NCI-H2107 (cell line): ENCODE results near the gene KIRREL3.

Experiments used
- DNase-seq: peaks from one replicate; lab custom pipeline; 2025; lab: John Stamatoyannopoulos, UW

The KIRREL3 gene

DNA sequence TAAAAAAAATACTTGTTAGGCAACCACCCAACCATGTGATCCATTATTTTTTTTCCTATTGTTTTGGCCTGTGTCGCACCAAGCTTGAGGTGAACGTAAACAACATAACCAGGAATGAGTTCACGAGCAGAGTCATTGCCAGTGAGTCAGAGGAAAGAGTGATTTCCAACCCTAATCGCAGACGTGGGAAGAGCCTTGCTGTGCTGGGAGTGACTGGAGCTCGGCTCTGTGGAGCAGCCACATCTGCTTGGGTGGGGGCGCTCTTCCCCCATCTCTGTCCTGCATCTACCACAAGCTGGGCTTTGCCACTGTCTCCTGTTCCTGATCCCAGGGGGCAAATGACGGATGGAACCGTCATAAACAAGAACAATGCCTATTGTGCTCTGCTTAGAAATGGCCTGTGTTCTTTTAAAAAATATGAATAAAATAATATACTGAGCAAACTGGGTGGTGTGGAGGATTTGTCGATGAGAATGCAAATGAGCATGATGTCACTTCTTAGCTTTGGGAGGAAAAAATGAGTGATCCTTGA lies 210.0 kb downstream of the KIRREL3 start:
- no peak for DNase-seq

DNA sequence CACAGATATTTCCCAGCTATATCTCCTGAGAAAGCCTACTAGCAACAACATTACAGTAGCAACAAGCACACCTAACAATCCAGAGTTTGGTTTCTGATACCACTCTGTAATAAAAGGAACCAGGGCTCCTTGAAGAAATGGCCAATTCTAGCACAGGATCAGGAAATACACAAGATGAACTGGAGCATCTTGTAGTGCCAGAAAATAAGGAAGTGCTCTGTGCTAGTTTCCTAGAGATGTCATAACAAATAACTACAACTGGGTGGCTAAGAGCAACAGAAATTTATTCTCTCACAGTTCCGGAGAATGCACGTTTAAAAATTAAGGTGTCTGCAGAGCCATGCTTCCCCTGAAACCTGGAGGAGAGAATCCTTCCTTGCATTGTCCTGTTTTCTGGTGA lies 217.8 kb downstream of the KIRREL3 start:
- DNase-seq = no peak

DNA sequence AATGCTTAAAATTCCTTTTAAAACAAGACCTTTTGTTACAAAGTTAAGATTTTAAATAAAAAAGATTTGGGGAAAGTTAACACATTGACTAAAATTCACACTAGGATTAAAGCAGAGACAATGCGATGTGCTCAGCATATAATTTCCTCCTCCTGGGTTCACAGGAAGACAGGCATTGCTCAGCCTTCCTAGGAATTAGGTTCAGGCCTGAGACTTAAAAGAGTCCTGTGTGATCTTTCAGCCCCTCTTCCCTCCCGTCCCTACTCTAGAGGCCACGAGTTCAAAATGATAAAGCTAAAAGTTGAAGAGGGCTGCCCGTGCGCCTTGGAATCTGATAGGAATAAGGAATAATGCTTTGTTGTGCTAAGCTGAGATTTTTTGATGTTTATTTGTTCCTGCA lies 218.6 kb downstream of the KIRREL3 start:
- DNase-seq = no peak

DNA sequence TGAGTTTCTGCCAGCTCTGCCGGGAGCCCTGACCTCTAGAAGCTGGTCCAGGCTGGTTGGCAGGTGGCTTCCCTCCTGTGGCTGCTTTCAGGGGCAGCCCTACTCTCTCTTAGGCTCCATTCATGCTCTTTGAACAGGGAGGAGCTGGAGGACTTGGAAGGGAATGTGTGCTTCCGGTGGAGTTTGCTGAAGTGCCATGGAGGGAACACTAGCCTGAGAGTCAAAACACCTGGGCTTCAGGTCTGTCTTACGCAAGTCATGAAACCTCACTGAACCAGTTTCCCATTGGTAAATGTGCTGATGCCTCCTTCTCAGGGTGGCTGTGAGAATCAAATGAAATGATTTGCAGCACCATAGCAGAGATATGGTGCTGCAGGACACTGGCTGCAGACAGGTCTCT lies 224.5 kb downstream of the KIRREL3 start:
- DNase-seq = no peak

DNA sequence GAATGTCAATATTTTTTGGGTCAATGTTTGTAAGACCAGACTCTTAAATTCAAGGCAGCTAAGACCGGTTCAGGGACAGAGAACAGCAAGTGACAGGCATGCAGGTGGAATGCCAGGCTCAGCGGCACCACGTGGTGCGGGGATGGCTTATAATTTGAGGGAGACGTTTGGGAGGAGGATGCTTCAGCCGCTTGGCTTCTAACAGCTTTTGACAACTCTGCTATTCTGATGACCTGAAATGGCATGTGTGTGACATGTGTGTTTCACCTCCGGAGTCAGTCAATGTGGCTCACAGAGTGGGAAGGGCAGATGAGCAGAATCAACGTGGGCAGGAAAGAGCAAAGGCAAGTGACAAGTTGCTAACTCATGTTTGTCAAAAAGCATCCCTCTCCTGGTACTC lies 228.3 kb downstream of the KIRREL3 start:
- DNase-seq = no peak

DNA sequence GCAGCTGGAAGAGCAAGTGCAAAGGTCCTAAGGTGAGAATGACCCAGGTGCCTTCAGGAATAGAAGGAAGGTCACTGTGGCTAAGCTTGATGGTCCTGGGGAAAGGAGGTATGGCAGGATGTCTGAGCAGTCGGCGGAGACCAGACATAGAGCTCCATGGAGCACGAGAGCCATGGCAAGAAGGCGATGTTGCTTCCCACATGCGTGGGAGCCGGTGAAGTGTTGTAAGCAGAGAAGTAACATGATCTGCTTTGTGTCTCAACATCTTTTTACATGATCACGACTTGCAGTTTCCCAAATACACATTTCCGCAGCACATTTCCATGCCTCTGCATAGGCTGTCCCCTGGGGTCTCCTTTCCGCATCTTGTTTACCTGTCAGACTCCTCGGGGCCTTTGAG lies 231.9 kb downstream of the KIRREL3 start:
- no peak for DNase-seq

DNA sequence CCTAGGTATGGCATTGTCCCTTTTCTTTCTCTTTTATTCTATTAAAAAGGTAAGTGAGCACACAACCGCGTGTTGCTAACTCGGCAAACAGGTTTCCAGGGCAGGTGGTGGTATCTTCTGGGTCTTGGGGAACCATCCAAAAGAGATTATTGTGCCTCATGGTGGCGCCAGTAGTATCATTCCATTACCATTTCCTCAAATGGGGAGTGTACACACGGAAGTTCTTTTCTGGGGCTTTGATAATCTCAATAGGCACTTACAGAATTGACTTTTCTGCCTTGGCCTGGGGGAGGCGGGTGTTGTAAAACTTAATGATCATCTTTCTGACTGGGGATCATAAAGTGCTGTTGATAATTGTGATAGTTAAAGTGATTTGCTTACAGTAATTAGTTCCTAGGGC lies 234.1 kb downstream of the KIRREL3 start:
- no peak for DNase-seq

DNA sequence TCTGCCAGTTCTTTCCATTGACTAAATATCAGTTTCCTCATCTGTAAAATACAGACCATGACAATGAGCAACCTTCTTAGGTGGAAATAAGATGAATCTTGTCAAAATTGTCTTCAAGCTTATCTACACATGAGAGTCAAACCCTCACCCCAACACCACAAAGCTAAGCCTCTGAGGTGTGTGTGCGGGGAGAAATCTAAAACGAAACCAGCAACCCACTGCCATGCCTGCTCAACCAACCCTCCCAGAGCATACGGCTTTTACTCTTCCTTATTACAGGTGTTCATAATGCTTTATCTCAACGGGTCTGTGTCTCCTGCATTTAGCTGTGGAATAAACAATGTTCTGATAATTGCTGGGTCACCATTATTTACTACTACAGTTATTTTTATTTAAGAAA lies 235.4 kb downstream of the KIRREL3 start:
- DNase-seq = no peak

DNA sequence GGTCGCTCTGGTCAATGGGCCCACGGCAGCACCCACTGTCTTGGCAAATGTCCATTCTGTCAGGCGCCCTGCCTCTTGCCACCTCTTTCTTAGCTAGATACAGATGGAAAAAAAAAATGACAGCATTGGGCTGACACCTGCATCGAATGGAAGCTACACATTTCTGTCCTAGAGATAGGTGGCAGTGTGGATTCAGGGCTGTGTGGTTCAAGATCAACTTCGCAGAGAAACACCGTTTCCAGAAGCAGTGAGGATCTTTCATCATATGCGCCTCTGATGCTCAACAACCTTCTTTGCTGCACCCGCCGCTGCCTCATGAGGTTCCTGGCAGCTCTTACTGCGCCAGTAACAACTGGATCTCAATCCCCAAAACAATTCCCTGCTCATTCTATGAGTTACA lies 236.3 kb downstream of the KIRREL3 start:
- no peak for DNase-seq

DNA sequence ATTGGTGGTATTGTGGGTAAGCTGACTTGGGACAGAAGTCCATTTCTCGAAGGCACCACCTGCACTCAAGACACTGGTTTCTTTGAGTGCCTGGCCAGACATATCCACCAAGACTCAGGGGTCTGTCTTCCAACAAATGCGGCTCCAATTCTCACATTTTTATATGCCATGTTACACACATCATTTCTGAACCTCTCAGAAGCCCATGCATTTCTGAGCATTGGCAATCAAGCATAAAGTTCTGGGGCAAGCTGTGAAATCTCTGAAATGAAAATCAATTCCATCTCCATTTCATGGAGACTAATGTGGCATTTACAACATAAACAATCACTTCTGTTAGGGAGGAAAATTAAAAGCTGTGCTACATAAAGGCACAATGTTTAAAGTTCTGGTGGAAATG lies 243.7 kb downstream of the KIRREL3 start:
- DNase-seq = no peak

DNA sequence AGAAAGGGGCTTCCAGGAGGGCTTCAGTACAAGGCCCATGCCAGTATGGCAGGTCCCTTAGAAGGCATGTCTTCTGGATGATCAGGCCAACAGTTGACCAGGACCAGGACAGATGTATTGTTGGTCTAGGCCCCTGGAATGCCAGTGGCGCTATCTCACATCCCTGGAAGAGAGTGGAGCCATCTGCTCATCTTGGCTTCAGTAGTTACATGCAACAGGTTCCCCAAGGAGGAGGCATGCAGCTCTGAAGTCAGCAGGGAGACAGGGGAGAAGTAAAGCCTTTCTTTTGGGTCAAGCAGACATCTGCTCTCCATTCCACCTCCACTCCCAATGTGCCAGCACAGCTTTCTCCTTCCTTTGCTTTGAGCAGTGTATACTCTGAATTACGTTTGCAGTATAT lies 244.1 kb downstream of the KIRREL3 start:
- no peak for DNase-seq

DNA sequence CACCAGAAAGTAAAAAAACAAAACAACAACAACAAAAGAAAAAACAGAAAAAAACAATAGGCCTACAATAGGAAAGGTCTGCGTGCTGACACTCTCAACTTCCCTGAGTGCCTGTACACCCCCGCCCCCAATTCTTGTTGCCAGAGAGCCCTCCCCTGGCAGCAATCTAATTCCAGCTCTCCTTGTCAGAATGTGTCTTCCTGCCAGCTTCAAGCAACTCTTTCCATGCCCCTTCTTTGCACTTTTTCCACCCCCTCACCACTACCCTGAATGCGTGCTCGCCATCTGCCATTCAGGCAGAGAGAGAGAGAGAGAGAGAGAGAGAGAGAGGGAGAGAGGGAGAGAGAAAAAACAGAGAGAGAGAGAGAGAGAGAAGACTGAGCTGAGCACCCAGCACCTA lies 245.0 kb downstream of the KIRREL3 start:
- DNase-seq = no peak

DNA sequence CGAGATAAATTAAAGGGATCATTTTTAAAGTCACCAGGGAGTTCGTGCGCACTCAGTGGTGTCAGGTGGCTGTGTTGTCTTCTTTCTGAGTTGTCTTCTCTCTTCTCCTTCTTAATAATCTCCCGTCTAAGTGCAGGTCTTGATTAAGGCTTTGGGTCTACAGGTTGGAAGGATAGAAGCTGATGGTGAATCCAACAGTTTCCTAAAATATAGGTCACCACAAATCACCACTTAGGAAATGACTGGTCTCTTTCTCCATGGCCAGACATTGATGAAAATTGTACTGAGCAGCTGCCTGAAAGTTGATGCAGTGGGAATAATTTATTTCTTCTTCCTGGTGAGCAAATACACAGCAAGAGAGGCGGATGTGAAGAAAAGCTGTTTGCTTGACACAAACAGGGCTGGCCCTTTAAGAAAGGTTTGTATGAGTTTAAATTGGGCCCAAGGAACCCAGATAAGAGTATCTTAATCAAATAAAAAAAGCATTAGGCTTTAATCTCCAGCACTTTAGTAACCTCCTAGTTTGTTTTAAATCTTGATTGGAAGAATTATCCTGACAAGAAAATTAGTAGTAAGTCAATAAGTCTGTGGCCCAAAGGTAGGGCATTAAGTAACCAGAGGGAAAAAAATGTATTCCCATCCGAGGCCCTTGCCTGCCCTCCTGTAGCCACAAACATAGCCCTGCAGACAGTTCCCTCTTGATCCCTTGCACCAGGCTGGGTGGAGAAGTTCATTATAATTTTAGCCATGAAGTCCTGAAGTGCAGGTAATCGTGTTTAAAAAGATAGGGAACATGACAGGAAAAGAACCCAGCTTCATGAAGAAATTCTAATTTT lies 245.8 kb downstream of the KIRREL3 start:
- DNase-seq = no peak

DNA sequence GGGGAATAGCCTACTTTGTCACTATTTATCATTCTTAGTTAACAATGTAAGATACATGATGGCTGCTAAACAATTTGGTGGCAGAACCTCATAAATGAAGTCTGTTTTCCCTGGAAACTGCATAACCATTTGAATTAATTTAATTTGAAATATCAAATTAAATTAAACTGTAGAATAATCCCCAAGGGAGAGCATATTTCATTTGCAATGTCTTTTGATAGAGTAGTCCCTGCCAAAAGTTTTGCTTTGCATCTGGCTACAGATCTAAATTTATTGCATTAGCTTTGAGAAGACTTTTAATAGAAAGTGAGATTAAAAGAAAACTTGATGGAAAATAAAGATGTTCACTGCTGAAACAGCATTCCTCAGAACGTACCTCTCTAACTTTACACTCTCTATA lies 246.6 kb downstream of the KIRREL3 start:
- DNase-seq = no peak

DNA sequence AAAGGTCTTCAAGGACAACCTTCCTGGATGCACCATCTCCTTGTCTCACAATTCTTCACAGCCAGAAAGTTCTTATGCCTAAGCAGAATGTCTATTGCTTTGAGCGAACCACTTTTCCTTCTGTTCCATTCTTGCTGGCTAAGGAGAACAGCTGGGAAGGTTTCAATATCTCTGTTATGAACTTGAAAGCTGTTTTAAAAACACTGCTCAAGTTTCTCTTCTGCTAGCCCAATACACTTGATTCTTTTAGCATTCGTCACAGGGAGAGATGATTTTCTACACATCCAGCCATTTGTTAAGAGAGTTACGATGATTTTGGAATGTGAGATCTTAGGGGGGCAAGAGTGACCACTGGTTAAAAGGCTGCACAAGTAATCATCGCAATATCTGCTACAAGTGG lies 249.3 kb downstream of the KIRREL3 start:
- DNase-seq = no peak

DNA sequence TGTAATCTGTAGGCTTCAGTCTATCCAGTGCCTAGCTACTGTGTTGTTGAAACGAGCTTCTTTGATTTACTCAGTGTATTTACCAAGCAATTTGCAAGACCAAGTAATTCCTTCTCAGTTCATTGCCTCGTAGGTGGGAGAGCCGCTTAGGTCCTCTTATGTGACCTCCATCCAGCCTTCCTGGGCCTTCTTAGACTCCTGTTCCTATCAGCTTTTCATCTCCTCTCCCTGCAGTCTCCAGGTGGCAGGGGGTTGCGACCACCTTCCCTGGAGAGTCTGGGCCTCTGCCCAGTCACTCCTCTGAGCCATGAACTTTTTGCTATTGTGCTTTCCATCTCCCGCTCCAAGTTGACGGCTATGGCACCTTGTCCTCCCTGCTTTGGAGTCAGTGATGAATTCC lies 251.8 kb downstream of the KIRREL3 start:
- DNase-seq = no peak

DNA sequence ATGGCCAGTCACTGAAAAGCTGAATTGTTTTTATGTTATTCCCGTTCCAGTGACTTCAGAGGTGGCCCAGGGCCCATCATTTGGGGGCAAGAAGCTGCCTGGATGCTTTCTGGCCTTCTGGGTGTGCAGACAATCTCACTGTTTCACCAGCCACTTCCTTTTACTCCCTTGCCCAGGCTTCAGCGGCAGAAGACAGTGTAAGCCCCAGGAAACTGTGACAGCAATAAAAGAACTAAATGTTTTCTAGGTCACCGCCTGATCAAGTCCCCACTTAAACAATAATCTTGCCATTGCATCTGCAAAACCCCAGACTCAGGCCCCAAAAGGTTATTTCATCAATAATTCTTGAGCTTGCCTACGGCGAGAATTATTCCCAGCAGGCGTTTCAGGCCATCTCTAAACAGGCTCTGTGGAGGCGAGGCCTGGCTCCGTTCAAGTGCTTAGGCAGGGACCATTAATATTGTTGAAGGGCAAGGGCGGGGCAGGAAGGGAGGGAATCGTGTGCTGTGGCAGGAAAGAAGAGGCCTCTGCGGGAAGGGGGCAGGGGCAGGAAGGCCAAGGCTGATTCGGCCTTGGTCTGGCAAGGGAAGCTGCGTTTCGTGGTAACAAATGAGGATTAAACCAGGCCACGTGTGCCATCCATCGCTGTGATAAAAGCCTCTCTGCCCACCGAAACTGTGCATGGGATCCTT lies 252.3 kb downstream of the KIRREL3 start:
- DNase-seq = no peak

DNA sequence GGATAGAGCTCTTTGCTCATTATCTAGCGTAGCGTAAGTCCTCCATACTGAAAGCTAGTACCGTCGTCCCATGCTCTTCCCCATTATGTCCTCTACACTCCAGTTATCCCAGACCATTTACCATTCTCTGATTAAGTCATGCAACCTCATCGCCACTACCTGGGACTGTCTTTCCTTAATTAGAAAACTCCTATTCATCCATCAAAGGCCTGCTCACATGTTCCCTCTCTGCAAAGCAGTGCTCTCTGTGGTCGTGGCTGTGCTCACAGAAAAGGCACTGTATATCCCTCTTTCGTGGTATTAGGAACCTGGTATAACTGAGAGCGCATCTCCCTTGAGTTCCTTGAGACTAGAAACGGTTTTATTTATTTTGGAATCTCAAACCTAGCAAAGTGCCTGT lies 253.3 kb downstream of the KIRREL3 start:
- DNase-seq = no peak

DNA sequence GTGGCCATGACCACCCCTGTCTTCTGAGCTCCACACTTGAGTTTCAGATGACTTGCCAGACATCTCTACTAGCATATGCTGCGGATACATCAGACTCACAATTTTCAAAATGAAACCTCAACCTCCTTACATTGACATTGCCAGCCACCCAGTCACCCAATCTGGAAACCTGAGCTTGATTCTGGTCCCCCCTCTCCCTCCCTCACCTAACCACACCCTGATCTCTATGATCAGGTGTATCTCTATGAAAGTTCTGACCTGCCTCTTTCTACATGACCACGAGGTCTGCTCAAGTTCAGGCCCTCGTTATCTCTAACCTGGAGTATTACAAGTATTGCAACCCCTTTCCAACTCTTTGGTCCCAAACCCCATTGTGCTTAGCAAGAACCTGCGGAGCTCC lies 254.1 kb downstream of the KIRREL3 start:
- no peak for DNase-seq

DNA sequence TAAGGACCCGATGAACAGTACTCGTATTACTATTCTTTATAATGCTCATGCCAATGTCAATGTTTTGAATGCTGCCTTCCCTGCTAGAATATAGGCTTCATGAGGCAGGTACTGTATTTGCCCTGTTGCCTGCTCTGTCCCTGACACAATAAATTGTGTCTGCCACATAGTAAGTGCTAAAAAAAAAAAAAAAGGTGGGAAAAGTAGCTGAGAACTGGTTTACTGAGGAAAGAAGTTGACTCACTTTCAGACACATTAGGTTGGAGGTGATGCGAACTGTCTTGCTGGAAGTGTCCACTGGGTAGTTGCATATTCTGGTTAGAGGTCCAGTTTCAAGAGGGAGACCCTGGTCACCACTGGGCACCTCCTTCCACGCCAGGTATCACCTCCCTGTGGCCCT lies 255.9 kb downstream of the KIRREL3 start:
- DNase-seq = no peak

DNA sequence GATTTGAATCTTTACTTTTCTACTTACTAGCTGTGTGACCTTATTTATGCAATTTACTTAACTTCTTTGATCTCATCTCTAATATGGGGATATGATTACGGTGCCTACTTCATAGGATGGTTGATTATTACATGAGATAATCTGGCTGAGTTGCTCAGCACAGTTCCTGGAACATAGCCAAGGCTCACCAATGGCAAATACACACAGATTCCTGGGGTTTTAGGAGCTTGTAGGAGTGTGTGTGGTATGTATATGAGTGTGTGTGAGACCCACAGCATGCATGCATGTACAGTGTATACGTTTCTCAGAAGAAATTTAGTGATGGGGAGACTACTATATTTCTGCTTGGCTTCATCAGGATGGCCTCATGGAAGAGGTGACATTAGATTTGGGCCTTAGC lies 256.9 kb downstream of the KIRREL3 start:
- DNase-seq = no peak

DNA sequence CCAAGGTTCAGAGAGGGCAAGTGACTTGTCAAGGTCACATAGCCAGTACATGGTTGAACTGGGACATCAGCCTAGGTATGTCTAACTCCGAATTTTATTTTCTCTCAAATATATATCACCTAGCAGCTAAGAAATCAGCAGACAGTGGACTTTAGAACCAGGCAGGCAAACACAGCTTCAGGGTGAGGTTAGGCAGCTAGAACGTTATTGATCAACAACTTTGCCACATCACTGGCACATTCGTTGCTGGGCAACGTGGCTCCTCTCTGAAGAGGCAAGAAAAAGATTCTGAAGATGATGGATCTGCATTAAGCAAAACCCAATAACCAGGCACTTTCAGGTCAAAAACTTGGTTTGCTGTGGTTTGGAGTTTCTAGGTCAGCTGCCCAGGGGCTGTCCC lies 258.0 kb downstream of the KIRREL3 start:
- no peak for DNase-seq

DNA sequence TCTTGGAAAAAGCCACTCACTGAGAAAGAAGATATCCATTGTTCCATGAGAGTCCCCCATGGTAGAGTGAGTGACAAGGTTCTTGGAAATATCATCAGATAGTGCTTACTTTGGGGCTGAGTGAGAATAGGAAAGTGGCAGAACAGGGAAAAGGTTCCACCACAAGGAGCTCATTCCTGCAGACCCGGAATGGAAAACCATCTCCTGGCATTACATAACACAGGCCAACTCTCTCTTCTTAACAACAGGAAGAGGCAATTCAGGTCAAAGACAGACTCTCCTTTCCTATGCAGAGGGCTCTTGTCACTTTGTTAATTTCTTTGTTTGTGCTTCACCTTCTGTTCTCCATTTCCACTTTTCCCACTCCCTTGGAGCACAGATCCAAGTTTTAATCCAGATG lies 259.7 kb downstream of the KIRREL3 start:
- no peak for DNase-seq
